Frontal cortex (tissue), 4 donors: ENCODE data around the gene PALD1. TPM values are rescaled to one million over a fixed set of nuclear protein-coding genes. Genes with fewer than 3 reads are reported as not detected.

Experiments
- DNase-seq, 2 donors: peaks; one replicate each; pipeline ENCODE4 v3.0.0; 2012; ENCODE audit warnings: low spot score in 2 of 2
- FAIRE-seq: peaks from 2 replicates; lab custom pipeline; 2012; peaks lifted over from hg19 to GRCh38; lab: Jason Lieb, UNC
- total RNA-seq: library from RNA; depleted of rRNA; stranded (reverse); fragments of >200 nt; gene quantifications from one replicate; pipeline ENCODE4 v1.2.3, GENCODE V29; 2014
- donor health status: control.
- donor health status: control.
- donor health status: control.

Gene PALD1
- 6.9 TPM for total RNA-seq

DNA sequence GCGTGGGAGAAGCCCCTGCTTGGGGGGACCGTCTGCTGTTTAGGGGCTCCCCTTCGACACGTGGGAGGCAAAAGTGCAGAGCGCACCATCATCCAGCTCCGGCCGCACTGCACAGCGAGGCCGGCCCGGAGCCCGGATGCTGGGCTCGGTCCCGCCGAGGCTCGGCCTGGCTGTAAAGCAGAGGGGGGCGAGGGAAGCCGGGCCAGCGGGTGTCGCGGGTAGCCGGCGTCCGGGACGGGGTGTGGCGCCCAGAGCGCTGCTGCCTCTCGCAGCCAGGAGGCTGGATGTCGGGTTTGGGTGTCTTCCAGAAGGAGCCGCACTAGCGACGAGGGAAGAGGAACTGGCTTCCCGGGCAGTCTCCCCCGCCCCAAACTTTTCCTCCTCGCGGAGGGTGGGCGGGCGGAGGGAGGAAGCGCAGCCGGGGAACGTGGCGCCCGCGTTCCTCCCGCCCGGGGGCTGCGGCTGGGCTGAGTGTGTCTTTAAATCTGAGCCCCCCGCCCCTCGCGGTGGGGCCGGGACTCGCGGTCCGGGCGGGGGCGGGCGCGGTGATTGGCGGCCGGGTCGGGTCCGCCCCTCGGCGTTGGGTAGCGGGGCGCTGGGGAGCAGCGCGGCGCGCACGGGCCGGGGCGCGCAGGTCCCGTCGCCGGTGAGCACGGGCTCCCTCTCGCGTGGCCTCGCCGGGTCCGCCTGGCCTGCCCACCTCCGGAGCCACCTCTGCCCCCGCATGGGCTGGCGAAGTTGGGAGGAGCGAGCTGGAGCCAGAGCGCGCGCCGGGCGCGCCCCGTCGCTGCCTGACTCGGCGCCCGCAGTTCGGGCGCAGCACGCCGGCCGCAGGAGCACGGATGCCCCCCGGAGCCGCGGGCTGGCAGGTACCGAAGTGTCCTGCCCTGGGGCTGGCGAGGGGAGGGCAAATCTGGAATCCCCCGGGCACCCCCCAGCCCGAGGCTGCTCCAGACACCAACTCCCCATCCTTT, at the start of gene PALD1:
Gene PALD1, plus strand, starts transcription at position 577 of the 974 bp plus-strand sequence. CDS start 47,185 bp downstream, outside the sequence.
- DNase-seq, result peak; percentile 77 to 82
- FAIRE-seq, result no peak

DNA sequence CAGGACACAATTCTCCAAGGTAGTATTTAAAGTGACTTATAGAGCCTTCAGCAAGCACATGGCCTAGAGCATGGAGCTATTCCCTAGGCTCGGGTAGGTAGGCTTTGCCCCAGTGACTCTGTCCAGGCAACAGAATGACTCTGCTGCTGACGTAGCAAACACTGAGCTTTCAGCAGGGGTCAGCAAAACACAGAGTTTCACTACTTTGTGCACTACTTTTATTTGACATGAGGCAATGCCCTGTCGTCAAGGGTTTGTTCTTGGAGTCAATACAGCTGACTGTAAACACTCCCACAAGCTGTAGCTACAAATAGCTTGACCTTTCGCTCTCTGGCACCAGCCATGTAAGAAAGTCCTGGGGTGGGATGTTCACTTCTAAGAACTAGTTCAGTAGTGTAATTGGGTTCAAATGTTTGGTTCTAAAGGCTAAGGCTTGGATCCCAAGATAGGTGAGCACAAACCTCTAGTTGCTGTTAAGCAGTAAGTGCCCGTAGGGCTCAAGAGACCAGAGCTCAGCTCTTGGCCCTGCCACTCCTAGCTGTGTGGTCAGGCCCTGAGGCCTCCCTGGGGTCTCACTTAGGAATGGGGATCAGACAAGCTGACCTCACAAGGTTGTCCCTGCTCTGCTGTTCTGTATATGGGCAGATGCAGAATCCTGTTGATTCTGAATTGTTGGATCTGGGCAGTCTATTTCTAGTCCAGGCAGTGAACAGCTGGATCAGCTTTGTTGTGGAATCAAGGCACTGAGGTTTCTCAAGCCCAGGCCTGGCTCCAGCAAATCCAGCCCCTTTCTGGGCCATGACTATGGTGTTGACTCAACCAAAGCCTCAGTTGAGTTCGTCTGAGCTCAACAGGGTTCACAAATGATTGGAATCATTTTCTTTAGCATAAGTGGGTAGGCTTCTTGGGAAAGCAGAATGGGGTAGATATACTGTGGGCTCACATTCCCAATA, 47.8 kb upstream of the PALD1 start:
- FAIRE-seq, result no peak
- DNase-seq, result peak; percentile 35 to 46

DNA sequence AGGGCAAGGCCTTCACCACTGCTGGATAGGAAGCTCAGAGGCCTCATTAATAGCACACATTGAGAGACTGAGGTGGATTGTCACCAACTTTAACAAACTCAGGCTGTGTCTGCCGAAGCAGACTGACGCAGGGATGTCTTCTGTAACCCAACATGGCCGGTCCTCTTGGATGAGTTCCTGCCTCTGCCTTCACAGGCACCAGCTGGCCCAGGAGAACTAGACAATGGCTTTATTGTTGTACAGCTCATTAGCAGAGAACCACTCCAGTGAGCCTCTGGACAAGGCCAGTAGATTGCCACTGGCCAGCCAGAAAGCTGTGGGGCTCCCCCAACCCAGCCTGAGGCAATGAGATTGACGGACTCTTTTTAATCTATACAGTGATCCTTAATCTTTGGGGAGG, 46.5 kb upstream of the PALD1 start:
- FAIRE-seq, result no peak
- peak; percentile 72 to 76 for DNase-seq

DNA sequence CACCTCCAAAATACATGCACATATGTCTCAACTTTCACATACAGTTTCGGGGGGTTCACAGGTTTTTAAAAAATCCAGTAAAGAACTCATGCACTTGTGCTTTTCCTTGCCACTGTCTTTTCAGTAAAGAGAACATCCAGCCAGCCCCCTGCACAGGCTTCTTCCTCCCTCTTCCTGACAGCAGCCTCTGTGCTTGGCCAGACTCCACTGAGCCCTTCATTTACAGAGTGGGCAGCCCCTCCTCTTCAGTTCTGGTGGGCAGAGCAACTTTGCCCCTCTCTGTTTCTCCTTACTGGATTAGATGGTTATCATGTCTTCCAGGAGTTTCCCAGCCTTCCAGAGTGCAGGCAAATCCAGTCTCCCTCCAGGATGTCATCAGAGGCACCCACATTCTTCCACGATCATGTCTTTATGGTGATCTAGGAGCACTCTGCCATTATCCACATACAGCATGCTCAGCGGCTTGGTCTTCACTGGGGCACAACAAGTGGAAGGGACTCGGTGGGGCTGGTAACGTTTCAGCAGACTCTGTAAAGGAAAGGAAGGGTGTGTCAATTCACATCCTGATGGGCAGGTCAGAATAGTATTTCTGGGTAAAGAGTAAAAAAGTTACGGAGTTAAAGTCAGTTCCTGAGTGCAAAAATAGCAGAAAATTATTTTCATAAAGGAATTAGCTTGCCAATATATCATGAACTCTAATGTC, 45.9 kb upstream of the PALD1 start:
- DNase-seq (no peak), FAIRE-seq (no peak)

DNA sequence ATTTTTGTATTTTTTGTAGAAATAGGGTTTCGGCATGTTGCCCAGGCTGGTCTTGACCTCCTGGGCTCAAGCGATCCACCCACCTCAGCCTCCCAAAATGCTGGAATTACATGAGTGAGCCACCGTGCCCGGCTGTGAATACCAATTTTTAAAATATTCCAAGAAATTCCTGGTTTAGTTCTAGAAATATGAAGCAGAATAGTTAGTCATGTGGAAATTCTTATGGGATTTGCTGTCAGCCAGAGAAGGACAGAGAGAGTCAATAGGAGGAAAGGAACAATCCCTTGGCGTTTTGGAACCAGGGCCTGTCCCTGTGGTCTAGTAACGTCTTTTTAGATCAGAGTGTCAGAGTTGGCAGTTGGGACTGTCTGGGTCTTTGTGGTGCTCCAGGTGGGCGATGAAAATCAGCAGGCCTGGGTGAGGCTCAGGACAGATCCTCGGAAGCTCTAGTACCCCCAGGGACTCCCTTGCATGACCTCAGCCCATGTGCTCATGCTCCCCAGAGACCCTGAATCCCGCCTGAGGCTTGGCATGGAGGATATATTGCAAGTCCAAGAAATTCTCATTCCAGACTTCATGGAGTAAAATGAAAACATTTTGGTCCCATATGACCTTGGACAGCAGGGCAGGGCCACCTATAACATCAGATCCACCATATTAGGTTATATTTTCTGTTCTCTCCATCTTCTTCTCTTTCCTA, 44.8 kb upstream of the PALD1 start:
- DNase-seq (no peak), FAIRE-seq (no peak)

DNA sequence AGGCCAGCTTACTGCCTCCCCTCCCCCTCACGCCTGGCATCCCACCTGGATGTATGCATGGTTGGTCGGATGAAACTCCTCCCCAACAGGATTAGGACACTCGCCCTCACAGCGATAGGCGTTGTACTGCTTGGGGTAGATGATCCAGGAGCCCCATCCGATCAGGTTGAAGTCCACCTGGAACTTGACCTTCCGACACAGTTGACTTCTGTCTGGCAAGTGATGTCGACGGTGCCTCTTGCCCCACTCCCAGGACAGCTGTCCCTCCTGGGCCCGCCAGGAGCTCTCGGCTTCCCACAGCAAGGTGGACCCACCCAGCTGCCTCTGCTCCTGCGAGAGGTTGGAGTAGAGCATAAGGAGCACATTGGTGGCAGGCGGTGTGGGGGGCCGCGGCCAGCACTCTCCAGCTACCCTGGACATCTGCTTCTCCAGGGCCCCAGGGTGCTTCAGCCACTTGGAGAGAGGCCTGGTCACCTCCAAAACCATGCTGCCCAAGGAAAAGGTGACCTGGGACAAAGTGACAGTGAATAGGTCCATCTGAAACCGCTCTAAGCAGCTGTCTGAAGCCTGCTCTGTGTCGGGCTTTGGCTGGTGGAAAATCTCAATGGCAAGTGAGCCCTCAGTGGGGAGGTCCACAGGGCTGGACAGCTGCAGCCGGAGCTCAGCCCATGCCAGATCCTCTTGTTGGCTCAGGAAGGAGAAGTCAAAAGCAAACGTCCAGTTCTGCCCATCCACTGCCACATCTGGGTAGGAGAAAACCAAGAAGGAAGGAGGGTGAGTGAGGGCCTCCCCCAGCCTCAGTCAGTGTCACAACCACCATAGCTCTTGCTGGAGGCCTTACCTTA, 43.1 kb upstream of the PALD1 start:
- FAIRE-seq (no peak), DNase-seq (no peak)

DNA sequence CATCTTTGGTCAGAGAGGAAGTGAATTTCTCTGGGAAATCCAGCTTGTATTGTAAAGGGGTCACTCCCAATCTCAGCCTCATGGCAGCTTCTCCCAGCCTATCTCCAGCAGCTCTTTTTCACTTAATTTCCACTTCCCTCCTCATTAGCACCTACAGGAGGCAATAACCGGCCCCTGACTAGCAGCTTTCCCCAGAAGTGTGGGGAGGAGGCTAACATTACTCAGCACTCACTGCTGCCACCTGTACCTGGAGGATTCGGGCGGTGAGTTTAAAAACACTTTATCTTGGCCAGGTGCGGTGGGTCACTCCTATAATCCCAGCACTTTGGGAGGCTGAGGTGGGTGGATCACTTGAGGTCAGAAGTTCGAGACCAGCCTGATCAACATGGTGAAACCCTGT, 40.8 kb upstream of the PALD1 start:
- DNase-seq (no peak), FAIRE-seq (no peak)

DNA sequence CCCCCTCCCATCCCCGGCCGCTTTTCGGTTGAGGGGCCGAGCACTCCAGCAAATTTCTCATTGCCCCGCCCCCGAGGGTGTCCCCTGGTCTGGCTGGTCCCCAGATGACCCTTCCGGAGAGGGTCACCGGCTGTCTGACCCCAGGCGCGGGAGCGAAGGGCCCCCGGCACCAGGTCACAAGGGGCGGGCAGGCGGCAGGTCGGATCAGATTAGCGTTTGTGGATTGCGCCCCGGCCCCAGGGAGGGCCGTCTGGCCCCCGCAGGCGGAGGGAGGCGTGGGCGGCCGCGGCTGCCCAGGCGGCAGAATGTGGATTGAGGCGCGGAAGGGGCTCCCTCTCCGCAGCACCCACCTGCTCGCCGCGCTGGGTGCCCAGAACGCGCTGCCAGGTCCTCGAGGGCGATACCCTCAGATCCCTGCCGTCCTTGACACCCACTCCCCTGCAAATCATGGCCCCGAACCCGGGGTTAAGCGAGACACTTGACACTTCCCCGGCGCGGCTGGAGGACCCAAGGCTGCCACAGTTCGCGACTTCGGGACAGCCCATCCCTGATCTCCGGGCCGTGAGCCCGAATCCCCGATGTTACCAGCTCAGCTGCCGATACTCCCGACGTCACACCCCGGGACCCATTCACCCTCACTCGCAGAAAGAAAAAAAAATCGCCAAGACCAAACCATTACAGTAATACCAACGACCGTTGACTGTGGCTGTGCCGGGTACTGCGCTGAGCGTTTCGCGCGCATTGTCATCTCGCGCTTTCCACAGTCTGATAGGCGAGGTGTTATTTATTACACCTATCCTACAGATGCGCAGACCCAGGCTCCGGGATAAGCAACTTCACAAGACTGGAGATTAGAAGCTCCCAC, 38.0 kb upstream of the PALD1 start:
- no peak for FAIRE-seq
- DNase-seq, result no peak

DNA sequence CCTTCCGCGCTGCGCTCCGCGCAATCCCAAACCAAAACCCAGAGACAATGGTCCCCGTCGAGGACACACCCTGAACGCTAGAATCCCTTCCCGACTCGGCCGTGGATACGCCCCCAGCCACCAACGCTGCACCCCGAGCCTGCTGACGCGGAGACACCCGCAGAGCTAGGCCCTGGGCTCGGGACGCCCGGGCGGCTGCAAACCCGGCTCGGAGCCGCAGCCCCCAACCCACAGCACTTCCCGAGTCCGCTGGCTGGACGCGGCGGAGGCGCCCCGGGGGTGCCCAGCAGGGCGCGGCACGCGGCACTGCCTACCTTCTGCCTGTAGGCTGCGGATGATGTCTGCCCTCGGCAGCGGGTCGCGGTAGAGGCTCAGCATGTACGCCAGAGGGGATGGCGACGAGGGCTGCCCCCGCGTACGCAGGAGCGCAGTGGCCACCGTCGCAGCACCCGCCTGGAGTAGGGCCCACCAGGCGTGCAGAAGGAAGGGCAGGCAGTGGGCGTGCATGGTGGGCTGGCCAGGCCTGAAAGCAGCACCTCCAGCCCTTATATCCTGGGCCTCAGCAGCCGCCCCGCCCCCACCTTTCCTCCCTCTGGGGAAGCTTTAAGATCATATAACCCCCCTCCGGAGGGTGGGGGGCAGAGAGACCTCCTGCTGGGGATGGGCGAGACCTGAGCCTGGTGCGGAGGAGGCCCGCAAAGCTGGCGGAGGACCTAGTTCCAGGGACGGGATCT, 37.2 kb upstream of the PALD1 start, which contains the start of gene NODAL:
Gene NODAL, minus strand, starts transcription at position 521 of the 734 bp plus-strand sequence. Its CDS starts 14 bp downstream, at position 507.
- DNase-seq (no peak), FAIRE-seq (no peak)

DNA sequence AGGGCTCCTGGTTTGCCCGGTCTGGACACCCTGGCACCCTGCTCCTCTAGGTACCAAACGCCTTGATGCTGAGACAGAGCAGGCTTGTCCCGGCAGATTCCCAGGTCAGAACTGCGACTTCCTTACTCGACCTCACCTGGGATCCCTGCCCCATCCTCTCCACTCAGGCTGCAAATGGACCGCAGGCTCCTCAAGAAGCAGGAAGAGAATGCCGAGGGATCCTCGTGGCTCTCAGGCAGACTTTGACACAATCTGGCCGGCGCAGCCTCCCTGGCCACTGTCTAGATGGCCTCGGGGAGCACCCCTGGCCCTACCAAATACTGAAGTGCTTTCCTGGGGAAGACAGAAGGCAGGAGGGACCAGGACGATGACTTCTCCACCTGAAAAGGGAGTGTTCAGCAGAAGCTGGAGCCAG, 36.7 kb upstream of the PALD1 start:
- no peak for FAIRE-seq
- no peak for DNase-seq

DNA sequence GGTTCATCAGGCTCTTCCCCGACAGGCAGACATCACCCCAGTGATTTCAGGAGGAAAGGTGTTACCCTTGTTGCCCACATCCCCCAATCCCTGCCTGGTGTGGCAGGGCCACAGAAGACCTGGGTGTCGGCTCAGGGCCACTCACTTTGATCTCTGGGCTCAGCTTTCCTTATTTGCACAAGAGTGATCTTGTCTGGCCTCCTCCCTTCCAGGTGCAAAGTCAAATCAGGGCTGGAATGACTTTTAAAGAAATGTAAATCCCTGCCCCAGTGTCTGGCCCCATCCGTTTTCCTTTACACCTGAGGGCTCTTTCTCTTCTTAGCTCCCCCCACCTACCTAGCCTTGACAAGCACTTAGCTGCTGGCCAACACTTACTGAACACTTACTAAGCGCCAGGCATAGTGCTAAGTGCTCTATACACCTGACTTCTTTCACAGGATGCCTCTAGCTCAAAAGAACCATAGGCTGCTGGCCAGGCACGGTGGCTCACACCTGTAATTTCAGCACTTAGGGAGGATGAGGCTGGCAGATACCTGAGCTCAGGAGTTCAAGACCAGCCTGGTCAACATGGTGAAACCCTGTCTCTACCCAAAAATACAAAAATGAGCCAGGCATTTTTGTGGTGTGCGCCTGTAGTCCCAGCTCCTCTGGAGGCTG, 36.1 kb upstream of the PALD1 start:
- DNase-seq (no peak), FAIRE-seq (no peak)

DNA sequence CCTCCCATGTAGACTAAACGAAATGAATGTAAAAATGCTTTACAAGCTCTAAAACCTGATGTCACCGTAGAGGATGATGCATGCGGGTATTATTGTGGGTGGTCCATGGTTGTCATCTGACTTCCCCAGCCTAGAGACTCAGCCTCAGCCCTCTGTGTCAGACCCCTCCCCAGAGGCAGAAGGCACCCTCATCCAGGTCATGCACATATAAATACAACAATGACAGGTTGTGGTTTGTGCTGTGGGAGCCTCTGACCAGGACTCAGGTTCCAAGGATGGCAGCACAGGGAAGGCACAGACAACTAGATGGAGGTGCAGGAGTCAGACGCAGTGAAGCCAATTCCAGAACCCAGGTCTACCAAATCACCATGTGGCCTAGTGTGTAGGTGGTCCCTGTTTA, 33.8 kb upstream of the PALD1 start:
- DNase-seq, result no peak

DNA sequence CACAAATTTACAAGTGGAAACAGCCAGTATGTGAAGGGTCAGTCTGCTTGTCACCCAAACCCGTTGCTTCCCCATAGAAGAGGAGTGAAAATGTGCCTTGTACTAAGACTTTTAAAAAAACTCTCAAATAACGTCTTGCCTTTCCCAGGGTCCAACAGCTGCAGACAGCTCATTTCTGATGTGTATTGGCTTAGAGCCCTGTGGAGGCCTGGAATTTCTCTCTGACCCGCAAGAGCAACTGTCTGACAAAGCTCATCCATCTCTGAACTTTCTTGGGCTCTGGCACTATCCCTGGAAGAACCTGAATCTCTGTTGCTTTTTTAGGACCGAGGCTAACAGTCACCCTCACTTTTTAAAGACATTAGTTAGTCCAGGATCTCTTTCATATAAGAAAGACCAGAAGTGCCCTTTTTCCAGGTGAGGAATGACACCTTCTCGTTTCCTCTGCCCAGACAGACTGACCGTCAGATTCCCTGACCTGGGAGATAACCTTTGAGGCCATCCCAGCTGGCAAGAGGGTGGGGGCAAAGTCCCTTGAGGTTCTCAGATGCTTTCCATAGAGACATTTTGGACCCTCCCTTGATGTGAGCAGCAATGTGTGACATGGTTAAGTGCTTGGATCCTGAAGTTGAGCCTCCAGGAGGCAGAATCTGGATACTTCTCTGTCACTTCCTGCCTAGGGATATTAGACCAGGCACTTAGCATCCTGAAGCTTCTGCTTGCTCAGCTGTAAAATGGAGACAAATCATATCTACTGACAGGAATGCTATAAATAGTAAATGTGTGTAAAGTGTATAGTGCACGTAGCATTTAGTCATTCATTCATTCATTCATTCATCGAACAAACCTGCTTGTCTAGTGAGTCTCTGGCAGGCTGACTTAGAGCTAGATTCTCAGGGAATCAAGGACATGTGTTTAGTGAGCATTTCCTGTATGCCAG, 32.6 kb upstream of the PALD1 start:
- FAIRE-seq, result no peak
- no peak for DNase-seq

More for the DNA sequence above, 33.8 kb upstream of the PALD1 start:
- FAIRE-seq, result no peak

DNA sequence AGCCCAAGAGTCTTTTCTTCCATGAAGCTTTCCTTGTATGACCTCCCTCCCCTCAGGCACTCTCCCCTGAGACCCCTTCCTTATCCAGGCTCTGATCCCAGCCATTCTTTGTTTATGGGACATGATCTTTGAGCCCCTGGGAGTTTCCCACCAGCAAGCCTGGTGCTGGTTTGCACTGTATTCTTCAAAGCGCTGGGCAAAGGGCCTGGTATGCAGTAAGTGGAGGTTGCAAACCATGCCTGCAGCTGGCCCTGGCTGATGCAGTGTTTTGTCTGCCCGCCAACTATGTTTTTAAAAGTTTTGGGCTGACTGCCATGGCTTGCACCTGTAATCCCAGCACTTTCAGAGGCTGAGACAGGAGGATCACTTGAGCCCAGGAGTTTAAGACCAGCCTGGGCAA, 30.3 kb upstream of the PALD1 start:
- no peak for FAIRE-seq

DNA sequence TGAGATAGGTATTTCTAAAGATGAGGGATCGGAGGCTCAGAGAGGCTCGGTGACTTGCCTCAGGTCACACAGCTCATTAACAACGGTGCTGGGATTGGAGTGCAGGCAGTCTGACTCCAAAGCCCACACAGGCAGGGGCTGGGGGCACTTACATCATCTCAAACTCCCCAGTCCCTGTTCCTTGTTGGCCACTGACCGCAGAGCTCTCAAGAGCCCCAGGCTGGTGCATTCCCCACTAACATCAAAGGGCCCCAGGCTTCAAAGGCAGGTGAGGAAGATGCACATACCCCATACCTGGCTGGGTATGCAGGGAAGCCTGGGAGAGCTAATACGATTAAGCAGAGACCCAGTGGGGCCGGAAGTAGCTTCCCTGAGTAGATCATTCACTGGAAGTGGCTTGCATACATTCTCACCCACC, 23.3 kb upstream of the PALD1 start:
- no peak for DNase-seq
- no peak for FAIRE-seq

More for the DNA sequence above, 30.3 kb upstream of the PALD1 start:
- DNase-seq, result no peak
